Bronchial epithelial cell (primary cell): ENCODE data around the gene GK. TPM values are rescaled to one million over a fixed set of nuclear protein-coding genes. Genes with fewer than 3 reads are reported as not detected.

Experiments used
- DNase-seq: peaks from one replicate; pipeline ENCODE4 v3.0.0-alpha.2; 2010; ENCODE audit warnings: low read depth
- FAIRE-seq: peaks from 2 replicates; lab custom pipeline; 2011; peaks lifted over from hg19 to GRCh38; lab: Jason Lieb, UNC
- H3K27me3 ChIP-seq: 2 replicates; pipeline ENCODE4 v1.5.1; 2011; ENCODE audit warnings: low read length; ENCODE audit not compliant: control insufficient read depth, insufficient read depth
- H3K36me3 ChIP-seq: 2 replicates; pipeline ENCODE4 v1.5.1; 2011; ENCODE audit warnings: low read length; ENCODE audit not compliant: control insufficient read depth, insufficient read depth
- H3K4me3 ChIP-seq: 2 replicates; pipeline ENCODE4 v1.5.1; 2011; ENCODE audit warnings: mild to moderate bottlenecking, low read depth, low read length, control low read depth
- total RNA-seq: library from RNA; depleted of rRNA; stranded (reverse); fragments of >200 nt; gene quantifications from 2 replicates; pipeline ENCODE4 v1.2.1, GENCODE V29; 2014
- TF ChIP-seq, protein P1 (sequence below): IDR thresholded peaks from 2 replicates; pipeline ENCODE4 v1.5.1; 2011; ENCODE audit warnings: mild to moderate bottlenecking, moderate library complexity, low read length, control low read depth, inconsistent platforms; ENCODE audit not compliant: insufficient read depth, severe bottlenecking

Gene GK
- total RNA-seq, 1 donor from 2014 or later = 38.7 TPM

DNA sequence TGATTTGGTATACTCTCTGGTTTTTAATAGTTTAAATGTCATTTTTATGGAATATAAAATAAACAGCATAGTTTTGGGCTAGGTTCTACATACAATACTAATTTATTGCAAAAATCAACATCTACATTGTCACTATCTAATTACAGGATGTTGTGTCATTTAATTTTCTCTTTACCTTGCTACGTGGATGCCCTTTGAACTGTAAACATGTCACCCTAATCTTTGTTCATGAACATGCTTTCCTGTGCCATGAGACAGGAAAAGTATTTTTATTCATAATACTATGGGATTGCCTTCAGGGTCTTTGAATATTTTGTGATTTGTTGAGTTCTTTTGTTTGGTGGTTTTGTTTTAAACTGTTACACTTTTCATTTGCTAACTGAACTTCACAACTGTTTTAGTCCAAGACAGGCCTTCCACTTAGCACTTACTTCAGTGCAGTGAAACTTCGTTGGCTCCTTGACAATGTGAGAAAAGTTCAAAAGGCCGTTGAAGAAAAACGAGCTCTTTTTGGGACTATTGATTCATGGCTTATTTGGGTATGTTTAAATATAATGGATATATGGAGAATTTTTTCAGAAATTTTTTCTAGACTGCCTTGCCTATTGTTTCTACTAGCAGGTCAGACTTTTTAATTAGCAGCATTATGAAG, 40.9 kb downstream of the GK start:
- DNase-seq (no peak), FAIRE-seq (no peak)
- Histone ChIP-seq H3K4me3 (no peak overlapping the region), H3K36me3 (no peaks in the 10 kb centered on the region), H3K27me3 (no peaks in the 10 kb centered on the region)
- TF ChIP-seq, protein P1, sequence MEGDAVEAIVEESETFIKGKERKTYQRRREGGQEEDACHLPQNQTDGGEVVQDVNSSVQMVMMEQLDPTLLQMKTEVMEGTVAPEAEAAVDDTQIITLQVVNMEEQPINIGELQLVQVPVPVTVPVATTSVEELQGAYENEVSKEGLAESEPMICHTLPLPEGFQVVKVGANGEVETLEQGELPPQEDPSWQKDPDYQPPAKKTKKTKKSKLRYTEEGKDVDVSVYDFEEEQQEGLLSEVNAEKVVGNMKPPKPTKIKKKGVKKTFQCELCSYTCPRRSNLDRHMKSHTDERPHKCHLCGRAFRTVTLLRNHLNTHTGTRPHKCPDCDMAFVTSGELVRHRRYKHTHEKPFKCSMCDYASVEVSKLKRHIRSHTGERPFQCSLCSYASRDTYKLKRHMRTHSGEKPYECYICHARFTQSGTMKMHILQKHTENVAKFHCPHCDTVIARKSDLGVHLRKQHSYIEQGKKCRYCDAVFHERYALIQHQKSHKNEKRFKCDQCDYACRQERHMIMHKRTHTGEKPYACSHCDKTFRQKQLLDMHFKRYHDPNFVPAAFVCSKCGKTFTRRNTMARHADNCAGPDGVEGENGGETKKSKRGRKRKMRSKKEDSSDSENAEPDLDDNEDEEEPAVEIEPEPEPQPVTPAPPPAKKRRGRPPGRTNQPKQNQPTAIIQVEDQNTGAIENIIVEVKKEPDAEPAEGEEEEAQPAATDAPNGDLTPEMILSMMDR = no peak

DNA sequence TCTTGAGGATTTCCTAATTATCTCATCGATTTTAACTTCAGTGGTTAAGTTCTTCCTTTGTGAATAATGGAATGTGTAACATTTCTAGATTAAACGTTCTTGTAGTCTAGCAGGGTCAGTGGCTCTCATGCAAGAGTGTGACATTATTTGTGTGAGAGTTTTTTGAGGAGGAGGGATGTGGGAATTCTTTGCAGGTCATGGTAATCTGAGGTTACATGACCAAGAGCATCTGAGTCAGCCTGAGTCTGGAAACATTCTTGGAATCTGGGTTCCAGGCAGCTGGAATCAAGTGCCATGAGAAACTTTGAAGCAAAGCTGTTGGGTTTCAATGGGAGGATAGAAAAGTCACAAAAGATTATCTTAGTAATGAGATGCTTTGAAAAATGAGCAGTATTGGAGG, 49.5 kb downstream of the GK start:
- no peak for FAIRE-seq

GRCh38 chrX:30706216-30706775, 53.1 kb downstream of the GK start:
- TF ChIP-seq, protein P1 = no peak
- no peaks in the 10 kb centered on the region for H3K27me3 ChIP-seq
- no peaks in the 10 kb centered on the region for H3K36me3 ChIP-seq
- FAIRE-seq = no peak
- no peak for DNase-seq
- no peak overlapping the region for H3K4me3 ChIP-seq

More for the DNA sequence above, 49.5 kb downstream of the GK start:
- H3K36me3 ChIP-seq = no peaks in the 10 kb centered on the region
- no peaks in the 10 kb centered on the region for H3K27me3 ChIP-seq
- TF ChIP-seq, protein P1 = no peak
- H3K4me3 ChIP-seq = no peak overlapping the region
- DNase-seq = no peak

DNA sequence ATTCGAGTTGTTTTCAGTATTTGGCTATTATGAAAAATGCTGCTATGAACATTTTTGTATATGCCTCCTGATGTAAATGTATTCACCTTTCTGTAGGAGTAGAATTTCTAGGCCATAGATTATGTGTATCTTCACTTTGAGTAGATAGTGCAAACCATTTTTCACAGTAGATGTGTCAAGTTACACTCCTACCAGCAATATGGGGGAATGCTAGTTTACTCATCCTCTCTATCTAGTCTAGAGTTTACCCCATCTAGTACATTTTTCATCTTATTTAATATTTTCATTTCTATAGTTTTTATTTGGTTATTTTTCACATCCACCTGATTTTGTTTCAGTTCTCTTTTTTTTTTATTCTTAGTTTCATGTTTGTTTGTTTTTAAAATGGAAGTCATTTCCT, 59.0 kb downstream of the GK start:
- no peak for FAIRE-seq
- DNase-seq = no peak
- TF ChIP-seq, protein P1 = no peak
- Histone ChIP-seq H3K36me3 (no peaks in the 10 kb centered on the region), H3K4me3 (no peak overlapping the region), H3K27me3 (no peaks in the 10 kb centered on the region)

GRCh38 chrX:30713061-30713525, 59.9 kb downstream of the GK start:
- Histone ChIP-seq H3K27me3 (no peaks in the 10 kb centered on the region), H3K36me3 (no peaks in the 10 kb centered on the region), H3K4me3 (no peak overlapping the region)
- TF ChIP-seq, protein P1 = peak; percentile 72
- DNase-seq = peak; percentile 52
- no peak for FAIRE-seq
